SK-N-SH treated with all-trans-retinoic acid at 6 μM for 48 hours (cell line): ENCODE data around the gene LPP.

Experiments
- PPARA ChIP-seq: fragments of 250-450 bp; sonication (Bioruptor Pico); IDR thresholded peaks from 2 replicates; pipeline ENCODE4 v1.5.0; 2020; ENCODE audit warnings: mild to moderate bottlenecking, borderline replicate concordance
- RARB ChIP-seq: fragments of 250-450 bp; sonication (Bioruptor Pico); IDR thresholded peaks from 2 replicates; pipeline ENCODE4 v1.8.0; 2021; ENCODE audit warnings: mild to moderate bottlenecking, moderate library complexity
- TF ChIP-seq, protein P1 (sequence below): fragments of 250-450 bp; sonication (Bioruptor Pico); IDR thresholded peaks from 2 replicates; pipeline ENCODE4 v1.8.0; 2021; ENCODE audit warnings: low read depth, mild to moderate bottlenecking, moderate library complexity, borderline replicate concordance
- TF ChIP-seq, protein P2 (sequence below): fragments of 250-450 bp; sonication (Bioruptor Pico); IDR thresholded peaks from 2 replicates; pipeline ENCODE4 v1.5.1; 2020; ENCODE audit warnings: low read depth, mild to moderate bottlenecking, moderate library complexity
- TF ChIP-seq, protein P3 (sequence below): fragments of 250-450 bp; sonication (Bioruptor Pico); IDR thresholded peaks from 2 replicates; pipeline ENCODE4 v1.8.0; 2020; ENCODE audit warnings: mild to moderate bottlenecking, moderate library complexity, borderline replicate concordance

DNA sequence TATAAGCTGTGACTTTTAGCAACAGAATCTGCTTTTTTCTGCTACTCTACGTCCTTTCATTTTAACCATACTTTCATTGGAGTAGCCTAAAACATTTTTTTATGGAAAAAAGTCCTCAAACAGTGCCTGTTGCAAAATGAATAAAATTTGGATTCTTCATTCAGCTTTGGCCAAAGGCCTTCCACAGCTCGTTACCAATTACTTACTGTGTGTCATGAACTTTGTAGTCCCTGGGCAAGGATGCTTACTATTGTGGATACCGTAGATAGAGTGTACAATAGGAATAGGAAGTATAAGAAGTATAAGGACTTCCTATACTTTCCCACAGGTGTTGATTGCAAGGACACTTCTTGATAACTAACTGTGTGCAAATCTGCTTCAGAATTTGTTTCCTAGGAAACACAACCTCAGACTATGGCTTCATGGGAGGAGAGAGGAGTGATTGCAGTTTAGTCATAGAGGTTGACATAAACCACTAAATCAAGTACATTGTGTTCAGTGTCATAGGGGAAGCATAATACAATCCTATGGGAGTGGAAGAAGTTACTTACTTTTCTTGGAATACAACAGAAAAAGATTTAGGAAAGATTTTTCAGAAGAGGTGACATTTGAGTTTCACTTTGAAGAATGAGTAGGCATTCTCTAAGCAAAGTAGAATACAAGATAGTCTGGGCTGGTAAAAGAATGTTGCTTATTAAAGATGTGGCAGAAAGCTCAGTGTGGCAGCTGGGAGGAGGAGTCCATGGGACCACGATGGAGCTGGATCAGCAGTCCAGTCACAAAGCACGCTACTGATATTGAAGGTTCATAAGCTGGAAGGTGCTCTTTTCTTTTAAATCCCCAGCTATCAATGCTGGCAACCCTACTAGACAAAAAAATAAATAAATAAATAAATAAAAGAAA, 708.1 kb downstream of the LPP start:
- TF ChIP-seq, protein P1, sequence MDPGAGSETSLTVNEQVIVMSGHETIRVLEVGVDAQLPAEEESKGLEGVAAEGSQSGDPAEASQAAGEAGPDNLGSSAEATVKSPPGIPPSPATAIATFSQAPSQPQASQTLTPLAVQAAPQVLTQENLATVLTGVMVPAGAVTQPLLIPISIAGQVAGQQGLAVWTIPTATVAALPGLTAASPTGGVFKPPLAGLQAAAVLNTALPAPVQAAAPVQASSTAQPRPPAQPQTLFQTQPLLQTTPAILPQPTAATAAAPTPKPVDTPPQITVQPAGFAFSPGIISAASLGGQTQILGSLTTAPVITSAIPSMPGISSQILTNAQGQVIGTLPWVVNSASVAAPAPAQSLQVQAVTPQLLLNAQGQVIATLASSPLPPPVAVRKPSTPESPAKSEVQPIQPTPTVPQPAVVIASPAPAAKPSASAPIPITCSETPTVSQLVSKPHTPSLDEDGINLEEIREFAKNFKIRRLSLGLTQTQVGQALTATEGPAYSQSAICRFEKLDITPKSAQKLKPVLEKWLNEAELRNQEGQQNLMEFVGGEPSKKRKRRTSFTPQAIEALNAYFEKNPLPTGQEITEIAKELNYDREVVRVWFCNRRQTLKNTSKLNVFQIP (CRISPR knock-in tag) = no peak
- TF ChIP-seq RARB (no peak), PPARA (CRISPR knock-in tag) (no peak)
- TF ChIP-seq, protein P2, sequence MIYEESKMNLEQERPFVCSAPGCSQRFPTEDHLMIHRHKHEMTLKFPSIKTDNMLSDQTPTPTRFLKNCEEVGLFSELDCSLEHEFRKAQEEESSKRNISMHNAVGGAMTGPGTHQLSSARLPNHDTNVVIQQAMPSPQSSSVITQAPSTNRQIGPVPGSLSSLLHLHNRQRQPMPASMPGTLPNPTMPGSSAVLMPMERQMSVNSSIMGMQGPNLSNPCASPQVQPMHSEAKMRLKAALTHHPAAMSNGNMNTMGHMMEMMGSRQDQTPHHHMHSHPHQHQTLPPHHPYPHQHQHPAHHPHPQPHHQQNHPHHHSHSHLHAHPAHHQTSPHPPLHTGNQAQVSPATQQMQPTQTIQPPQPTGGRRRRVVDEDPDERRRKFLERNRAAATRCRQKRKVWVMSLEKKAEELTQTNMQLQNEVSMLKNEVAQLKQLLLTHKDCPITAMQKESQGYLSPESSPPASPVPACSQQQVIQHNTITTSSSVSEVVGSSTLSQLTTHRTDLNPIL = no peak
- TF ChIP-seq, protein P3, sequence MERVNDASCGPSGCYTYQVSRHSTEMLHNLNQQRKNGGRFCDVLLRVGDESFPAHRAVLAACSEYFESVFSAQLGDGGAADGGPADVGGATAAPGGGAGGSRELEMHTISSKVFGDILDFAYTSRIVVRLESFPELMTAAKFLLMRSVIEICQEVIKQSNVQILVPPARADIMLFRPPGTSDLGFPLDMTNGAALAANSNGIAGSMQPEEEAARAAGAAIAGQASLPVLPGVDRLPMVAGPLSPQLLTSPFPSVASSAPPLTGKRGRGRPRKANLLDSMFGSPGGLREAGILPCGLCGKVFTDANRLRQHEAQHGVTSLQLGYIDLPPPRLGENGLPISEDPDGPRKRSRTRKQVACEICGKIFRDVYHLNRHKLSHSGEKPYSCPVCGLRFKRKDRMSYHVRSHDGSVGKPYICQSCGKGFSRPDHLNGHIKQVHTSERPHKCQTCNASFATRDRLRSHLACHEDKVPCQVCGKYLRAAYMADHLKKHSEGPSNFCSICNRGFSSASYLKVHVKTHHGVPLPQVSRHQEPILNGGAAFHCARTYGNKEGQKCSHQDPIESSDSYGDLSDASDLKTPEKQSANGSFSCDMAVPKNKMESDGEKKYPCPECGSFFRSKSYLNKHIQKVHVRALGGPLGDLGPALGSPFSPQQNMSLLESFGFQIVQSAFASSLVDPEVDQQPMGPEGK (CRISPR knock-in tag) = no peak
